HG02973 (cell line): ENCODE data around the gene TEX14.

Experiments used
- ATAC-seq: cut with Tn5 transposase; IDR thresholded peaks from one replicate; pipeline ENCODE4 v1.9.1; 2021; ENCODE audit warnings: moderate library complexity; ENCODE audit not compliant: unreplicated experiment

Gene TEX14

DNA sequence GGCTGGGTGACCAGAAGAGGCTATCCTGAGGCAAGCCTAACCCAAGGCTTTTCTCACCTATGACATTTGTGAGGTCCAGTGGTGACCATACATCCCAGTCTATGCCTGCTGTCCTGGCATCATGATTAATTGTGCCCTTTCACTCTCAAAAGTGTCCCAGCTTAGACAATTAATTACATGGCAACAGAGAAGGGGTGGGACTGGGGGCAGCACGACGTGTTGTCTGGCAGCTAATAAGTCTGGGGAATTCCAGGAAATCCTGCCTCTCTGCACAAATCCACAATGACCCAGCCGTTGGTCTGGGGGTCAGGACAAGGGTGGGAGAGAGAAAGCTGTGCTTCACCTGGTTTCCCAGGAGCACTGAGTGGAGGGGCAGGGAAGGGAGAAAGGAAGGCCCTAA lies 163.4 kb downstream of the TEX14 start:
- ATAC-seq = no peak

DNA sequence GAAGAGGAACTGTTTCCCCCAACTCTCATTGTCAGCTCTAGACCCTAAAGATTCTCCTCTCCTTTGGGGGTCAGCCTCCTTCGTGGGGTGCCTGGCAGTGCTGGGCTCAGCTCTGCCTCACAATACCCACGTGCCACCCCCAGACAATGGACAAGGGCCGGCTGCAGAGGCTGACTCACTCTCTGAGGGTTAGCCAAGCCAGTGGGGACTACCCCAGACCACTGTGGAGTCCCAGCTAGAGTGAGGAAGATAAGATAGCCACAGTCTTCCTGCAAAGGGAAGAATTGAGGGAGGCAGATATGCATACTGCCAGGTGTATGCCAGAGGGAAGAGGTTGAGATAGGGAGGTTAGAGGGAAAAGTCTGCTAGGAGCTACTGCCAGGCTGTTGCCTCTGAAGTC lies 163.9 kb downstream of the TEX14 start:
- no peak for ATAC-seq

DNA sequence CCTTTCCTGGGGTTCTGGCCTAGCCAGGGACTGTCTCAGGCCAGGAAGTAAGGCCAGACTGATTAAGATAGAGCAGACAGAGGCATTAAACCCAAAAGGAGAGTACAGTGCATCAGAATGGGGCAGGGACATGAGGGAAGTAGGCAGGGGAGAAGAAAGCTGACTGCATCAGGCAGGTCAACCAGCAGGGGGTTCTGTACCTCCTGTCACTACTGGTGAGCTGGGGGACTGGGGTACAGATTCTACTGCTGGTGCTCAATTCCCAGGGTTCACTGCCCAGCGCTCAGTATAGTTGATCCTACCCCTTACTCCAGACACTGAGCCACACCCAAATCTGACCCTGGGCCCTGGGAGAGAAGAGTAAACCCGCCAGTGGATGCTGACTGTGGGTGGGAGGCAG lies 164.5 kb downstream of the TEX14 start:
- no peak for ATAC-seq

DNA sequence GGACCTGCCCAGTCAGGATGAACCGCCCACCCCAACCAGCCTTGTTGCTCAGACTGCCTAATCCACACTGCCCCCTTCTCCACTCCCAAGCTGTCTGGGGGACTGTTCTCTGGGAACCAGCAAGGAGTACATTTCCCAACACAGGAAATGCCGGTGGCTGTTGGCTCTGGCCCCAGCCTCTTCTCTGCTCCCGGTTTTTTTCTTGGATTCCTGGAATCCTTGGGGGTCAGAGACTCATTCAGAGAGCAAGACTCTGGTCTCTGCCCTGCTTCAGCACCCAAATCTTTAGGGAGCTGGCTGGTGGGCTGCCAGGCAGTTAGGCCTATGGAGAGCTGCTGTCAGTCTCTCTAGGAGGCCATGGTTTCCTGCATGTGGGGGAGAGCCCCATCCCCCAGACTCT lies 166.6 kb downstream of the TEX14 start:
- ATAC-seq = no peak

GRCh38 chr17:58521680-58522079 lies 170.2 kb downstream of the TEX14 start:
- no peak for ATAC-seq

DNA sequence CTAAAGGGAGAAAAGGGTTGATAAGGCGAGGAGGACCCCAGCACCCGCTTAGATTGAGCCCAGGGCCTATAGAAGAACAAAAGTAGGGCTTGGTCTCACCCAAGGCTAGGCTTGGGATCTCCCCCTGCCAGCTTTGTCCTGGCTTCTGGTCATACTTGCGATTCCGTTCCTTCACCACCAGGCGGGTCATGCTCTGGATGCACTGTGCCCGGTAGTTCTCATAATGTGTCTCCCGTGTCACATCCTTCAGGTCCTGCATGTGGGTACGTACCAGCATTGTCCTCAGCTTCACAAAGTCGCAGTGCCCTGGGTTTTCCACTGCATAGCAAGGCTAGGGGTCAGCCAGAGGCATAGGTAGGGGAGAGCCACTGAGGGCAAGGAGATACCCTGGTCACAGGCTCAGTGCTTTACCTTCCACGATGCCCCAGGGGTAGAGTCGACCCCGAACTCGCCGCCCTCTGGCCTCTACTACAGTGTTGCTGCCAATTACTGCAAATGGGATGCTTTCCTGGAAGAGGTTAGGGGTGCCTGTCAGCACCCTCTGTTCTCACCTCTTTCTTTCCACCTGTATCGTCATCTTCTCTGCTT lies 170.9 kb downstream of the TEX14 start:
- no peak for ATAC-seq

GRCh38 chr17:58517928-58518609 lies 173.8 kb downstream of the TEX14 start:
- peak; percentile 72 for ATAC-seq

GRCh38 chr17:58517378-58517927 lies 174.4 kb downstream of the TEX14 start:
- no peak for ATAC-seq

DNA sequence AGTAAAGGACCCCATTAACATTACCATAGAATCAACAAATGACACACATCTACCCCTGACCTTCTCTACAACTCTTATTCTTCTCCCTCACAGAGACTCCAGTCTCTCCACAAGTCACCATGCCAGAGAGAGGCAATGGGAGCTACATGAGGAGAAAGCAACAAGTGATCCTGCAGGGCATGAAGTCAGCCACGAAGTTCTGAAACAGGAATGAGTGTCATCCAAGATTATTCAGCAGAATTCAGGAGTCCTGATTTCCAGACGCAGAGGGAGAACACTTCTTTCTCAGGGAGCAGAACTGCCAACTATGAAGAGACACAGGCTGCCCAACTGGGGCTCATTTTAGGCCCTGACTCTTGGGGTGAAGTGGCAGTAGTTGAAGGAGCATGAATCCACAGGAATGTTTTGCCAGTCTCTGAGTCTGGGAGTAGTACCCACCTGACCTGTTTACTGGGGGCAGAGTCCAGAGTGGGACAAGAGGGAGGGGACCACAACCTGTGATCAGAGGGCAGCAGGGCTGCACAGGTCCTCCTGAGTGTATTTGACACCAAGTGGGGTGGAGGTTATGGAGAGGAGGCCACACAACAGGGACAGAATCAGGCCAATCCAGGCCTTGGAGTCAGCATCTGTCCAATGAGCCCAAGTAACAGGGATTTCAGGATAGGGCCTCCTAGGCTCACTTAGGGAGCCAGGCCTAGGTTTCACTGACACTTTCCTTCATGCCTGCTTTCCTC lies 175.0 kb downstream of the TEX14 start:
- ATAC-seq = no peak

DNA sequence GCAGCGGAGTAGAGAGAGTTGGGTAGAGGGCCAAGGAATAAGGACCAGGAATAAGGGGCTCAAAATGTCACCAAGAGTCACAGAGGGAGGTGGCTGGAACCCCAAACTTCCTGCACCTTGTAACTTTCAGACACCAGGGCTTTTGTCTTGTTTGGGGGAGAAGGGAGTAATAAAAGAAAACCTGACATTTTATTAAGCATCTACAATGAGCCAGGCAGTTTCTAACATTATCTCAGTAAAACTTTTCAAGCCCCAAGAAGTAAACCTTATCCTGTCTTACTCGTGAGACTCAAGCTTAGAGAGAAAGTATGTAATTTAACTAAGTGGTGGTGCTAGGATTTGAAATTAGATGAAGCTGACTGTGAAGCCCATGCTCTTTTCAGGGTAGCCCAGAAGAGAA lies 176.6 kb downstream of the TEX14 start:
- ATAC-seq = no peak

- ATAC-seq = no peak
These were observed 177.1 kb downstream of the TEX14 start for GRCh38 chr17:58514770-58515157.

DNA sequence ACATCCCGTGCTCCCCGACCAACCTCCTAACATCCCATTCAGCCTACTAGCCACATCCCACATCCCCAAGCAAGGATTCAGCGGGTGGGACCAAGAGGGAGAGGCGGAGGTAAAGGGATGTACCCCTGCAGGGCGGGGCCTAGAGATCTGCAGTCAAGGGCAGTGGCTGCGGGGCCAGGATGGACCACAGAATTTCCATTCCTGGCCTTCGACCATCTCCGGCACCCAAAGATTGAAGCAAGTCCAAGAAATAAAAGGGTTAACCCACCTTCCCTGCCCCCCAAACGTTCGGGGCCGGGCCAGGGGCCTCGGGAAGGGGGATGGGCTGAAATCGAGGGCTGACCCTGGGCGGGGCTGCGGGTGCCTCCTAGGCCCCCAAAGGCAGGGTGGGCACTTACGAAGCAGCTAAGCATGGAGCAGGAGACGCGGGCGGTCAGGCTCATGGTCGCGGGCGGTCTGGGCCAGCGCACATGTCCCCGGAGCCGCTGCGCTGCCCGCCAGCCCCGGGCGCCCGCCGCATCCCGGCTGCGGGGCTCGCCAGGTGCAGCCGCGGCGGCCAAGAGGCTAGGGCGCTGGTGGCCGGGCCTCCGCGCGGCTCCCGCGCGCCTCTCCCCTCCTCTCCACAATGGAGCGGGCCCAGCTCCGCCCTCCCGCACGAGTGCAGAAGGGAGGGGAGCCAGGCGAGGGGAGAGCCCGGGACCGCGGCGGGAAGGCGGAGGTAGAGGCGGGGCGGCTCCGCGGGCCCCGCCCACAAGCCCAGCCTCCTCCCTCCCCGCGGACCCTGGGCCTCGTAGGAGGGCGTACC lies 177.7 kb downstream of the TEX14 start, which contains the start of gene MTMR4:
MTMR4 (minus strand) TSS at position 674 of the 805 bp plus-strand sequence; CDS start at position 443, 231 bp downstream.
- peak; percentile 18 for ATAC-seq

GRCh38 chr17:58513267-58513964 lies 178.4 kb downstream of the TEX14 start:
- ATAC-seq = no peak

DNA sequence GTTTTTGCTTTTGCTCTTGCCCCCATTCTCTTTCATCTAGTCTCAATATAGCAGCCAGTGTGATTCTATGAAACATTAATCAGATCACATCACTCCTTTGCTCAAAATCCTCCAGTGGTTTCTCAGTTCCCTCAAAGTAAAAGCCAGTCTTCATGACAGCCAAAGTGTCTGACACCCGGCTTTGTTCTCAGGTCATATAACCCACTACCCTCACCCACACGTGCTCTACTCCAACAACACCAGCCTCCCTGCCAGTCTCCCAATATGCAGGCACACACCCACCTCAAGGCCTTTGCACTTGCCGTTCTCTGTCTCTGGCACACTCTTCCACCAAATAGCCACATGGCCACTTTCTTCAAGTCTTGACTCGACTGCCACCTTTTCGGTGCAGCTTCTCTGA lies 181.8 kb downstream of the TEX14 start:
- ATAC-seq = no peak

DNA sequence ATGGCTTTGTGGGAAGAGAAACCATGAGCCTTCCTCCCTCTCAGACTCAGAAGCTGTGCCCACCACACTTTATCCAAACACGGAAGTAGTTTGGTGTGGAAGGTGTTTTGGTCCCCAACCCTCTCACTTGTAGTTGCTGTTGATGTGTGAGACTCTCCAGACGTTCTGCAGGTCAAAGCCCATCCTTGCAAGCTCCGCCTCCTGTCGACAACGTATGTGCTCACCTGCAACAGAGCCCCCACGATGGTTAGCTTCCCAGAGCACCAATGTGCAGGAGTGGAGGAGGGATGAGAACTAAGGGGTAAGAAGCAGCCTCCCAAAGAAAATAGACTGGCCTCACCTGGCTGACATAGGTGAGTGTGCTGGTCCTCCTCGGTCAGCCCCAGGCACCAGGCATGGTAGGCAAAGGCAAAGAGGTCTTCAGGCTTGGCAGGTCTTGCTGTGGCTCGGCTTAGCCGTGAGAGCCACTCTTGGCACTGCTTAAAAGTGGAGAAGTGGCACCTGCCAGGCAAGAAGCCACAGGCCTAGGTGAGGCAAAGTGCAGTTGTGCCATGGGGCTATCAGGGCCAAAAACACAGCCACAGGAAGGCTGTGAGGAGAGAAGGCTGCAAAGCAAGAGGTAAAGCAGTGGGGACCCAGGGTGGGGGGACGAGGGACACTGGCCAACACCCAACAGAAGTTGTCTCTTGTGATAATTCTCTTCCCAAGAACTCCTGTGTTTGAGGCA lies 183.3 kb downstream of the TEX14 start:
- no peak for ATAC-seq

DNA sequence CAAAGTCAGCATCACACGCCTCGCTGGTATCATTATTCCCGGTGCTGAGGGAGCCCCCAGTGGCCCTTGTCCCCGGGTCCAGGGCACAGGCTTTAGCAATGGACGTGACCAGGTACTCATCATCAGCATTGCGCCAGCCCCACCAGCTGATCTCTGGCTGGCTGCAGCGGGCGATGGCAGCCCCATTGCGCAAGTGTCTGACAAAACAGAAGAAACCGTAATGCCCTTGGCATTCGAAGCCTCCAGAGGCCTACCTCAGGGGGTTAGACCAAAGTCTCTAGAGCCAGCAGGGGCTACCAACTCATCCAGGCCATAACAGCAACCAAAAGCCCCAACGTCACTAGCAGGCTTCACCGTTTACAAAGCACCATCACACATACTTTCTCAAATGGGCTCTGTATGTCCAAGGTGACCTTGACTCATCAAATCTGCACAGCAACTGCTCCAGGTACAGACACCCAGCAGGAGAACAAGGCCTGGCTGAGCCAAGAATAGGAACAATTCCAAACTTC lies 184.7 kb downstream of the TEX14 start:
- no peak for ATAC-seq
